Keratinocyte (primary cell): ENCODE results near the gene TMEM238.

Experiments
- CTCF ChIP-seq, 3 experiments: IDR thresholded peaks in 1 of 3; conservative IDR thresholded peaks in 1 of 3; optimal IDR thresholded peaks in 1 of 3; 2 replicates in 2 of 3; 3 replicates in 1 of 3; pipeline versions ENCODE3 to v1.5.1; 2011; ENCODE audit warnings: low read length in 3 of 3, mild to moderate bottlenecking in 3 of 3, moderate library complexity in 2 of 3, control low read depth in 1 of 3, inconsistent platforms in 1 of 3; ENCODE audit not compliant: insufficient read depth in 2 of 3; ENCODE audit errors: extremely low read depth in 1 of 3
- EZH2 ChIP-seq: IDR thresholded peaks from one replicate; pipeline ENCODE4 v1.6.1; 2012; ENCODE audit warnings: inconsistent platforms, mild to moderate bottlenecking, low read length, moderate library complexity

GRCh38 chr19:55387736-55388497 is 3.8 kb upstream of the TMEM238 start:
- TF ChIP-seq CTCF (optimal IDR thresholded peaks at IDR 0.05 in 1 of 3, IDR thresholded peaks at IDR 0.05 in 1 of 3, conservative IDR thresholded peaks at IDR 0.05 in 1 of 3; ENCODE audit: extremely low read depth in 1 of 3, insufficient read depth in 2 of 3, low read length in 3 of 3) (no peak), EZH2 (no peak)
